Measurements from ENCODE around the gene TBXAS1. TPM values are rescaled to one million over a fixed set of nuclear protein-coding genes. Genes with fewer than 3 reads are reported as not detected.

Gene TBXAS1
- total and polyA plus RNA-seq, 4 donors: 19.6 to 126 (median 55.2) TPM

DNA sequence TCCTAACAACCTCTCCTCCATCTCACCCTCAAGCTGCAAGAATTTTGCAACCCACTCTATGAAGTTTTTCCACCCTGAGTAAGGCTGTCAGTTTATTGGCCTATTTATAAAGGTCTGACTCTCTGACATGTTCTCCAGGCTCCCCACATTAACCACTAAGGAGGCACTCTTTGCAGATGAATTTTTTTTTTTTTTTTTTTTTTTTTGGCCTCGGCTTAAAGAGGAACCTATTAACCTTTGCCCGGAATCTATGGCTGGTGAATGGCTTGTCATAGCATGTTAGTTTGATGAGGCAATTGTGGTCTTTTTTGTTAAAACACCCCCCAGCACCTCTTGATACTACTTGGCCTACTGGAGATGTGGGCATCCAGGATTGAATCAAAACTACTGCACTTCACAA lies 57.1 kb downstream of the TBXAS1 start:
- WGBS, 2 donors: 9 to 54% methylated on average over 2 of the region's 2 CpGs
- TF ChIP-seq CTCF (IDR thresholded peaks at IDR 0.05; ENCODE audit: control extremely low read depth, extremely low read depth): no peak
- no peak overlapping the region for H3K4me3 ChIP-seq
- no peak for ATAC-seq (ENCODE audit: insufficient read depth, low FRiP score)
- DNase-seq: no peak
- peak overlapping the region in 1 of 2 donors; percentile 45 for H3K27ac ChIP-seq (ENCODE audit: low read depth in 1 of 2, low read length in 1 of 2)
- H3K4me1 ChIP-seq (ENCODE audit: control insufficient read depth in 5 of 5, insufficient read depth in 5 of 5, low read length in 5 of 5): peaks cover 0 to 5% (median 0%) of the 10 kb centered on the region in 5 donors
- H3K9me3 ChIP-seq (ENCODE audit: control insufficient read depth in 4 of 4, insufficient read depth in 3 of 4, low read length in 3 of 4): no peaks in the 10 kb centered on the region
- H3K36me3 ChIP-seq (ENCODE audit: control insufficient read depth in 4 of 4, insufficient read depth in 4 of 4, low read length in 4 of 4): no peaks in the 10 kb centered on the region
- H3K27me3 ChIP-seq (ENCODE audit: control insufficient read depth in 3 of 3, insufficient read depth in 3 of 3, low read length in 2 of 3): no peaks in the 10 kb centered on the region
- no peak overlapping the region for H3K9ac ChIP-seq (ENCODE audit: insufficient read depth in 1 of 2, low read length in 2 of 2)

DNA sequence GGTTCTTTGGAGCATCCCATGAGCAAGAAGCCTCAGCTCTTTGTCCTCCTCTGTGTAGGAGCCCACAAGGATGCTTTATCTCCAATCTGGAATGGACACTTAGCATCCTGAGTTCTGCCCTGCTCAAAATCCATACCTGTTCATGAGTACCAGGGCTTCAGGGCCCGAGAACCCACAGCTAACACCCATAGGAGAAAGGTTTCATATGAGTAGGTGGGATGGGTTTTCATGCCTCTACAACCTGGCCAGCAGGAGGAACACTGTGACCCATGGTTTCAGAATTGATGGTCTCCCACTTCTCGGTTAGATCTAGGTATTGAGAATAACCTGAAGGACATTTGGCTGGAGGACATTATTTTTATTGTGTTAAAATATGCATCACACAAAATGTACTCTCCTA lies 57.8 kb downstream of the TBXAS1 start:
- TF ChIP-seq CTCF (IDR thresholded peaks at IDR 0.05; ENCODE audit: control extremely low read depth, extremely low read depth): no peak
- no peak overlapping the region for H3K9ac ChIP-seq (ENCODE audit: insufficient read depth in 1 of 2, low read length in 2 of 2)
- H3K4me3 ChIP-seq: no peak overlapping the region
- WGBS, 2 donors: 88 to 96% methylated on average over 2 of the region's 2 CpGs
- ATAC-seq (ENCODE audit: insufficient read depth, low FRiP score) (no peak), DNase-seq (no peak)
- H3K4me1 ChIP-seq (ENCODE audit: control insufficient read depth in 5 of 5, insufficient read depth in 5 of 5, low read length in 5 of 5): peaks cover 0 to 5% (median 0%) of the 10 kb centered on the region in 5 donors
- H3K27me3 ChIP-seq (ENCODE audit: control insufficient read depth in 3 of 3, insufficient read depth in 3 of 3, low read length in 2 of 3): no peaks in the 10 kb centered on the region
- no peaks in the 10 kb centered on the region for H3K9me3 ChIP-seq (ENCODE audit: control insufficient read depth in 4 of 4, insufficient read depth in 3 of 4, low read length in 3 of 4)
- no peaks in the 10 kb centered on the region for H3K36me3 ChIP-seq (ENCODE audit: control insufficient read depth in 4 of 4, insufficient read depth in 4 of 4, low read length in 4 of 4)
- peak overlapping the region in 1 of 2 donors; percentile 45 for H3K27ac ChIP-seq (ENCODE audit: low read depth in 1 of 2, low read length in 1 of 2)

- DNase-seq (no peak), ATAC-seq (ENCODE audit: insufficient read depth, low FRiP score) (no peak)
- Histone ChIP-seq H3K9ac (ENCODE audit: insufficient read depth in 1 of 2, low read length in 2 of 2) (no peak overlapping the region), H3K36me3 (ENCODE audit: control insufficient read depth in 4 of 4, insufficient read depth in 4 of 4, low read length in 4 of 4) (no peaks in the 10 kb centered on the region), H3K27ac (ENCODE audit: low read depth in 1 of 2, low read length in 1 of 2) (peak overlapping the region in 1 of 2 donors; percentile 43), H3K9me3 (ENCODE audit: control insufficient read depth in 4 of 4, insufficient read depth in 3 of 4, low read length in 3 of 4) (no peaks in the 10 kb centered on the region), H3K4me3 (no peak overlapping the region), H3K4me1 (ENCODE audit: control insufficient read depth in 5 of 5, insufficient read depth in 5 of 5, low read length in 5 of 5) (peaks cover 0 to 5% (median 0%) of the 10 kb centered on the region in 5 donors), H3K27me3 (ENCODE audit: control insufficient read depth in 3 of 3, insufficient read depth in 3 of 3, low read length in 2 of 3) (no peaks in the 10 kb centered on the region)
- no peak for TF ChIP-seq CTCF (IDR thresholded peaks at IDR 0.05; ENCODE audit: control extremely low read depth, extremely low read depth)
- 45 to 60% methylated on average over 5 of the region's 5 CpGs for whole genome bisulfite sequencing, 2 donors
These were observed 59.0 kb downstream of the TBXAS1 start for GRCh38 chr7:139887992-139888481.
